Measurements from ENCODE around the gene FOXP4.

Gene FOXP4

GRCh38 chr6:41548098-41548840, 2.1 kb downstream of the FOXP4 start:
- DNase-seq: peak; percentile 61

- no peak for DNase-seq
Observed at GRCh38 chr6:41548841-41549642, 2.9 kb downstream of the FOXP4 start.

GRCh38 chr6:41549673-41550072, 3.5 kb downstream of the FOXP4 start:
- no peak for DNase-seq

GRCh38 chr6:41551086-41551700, 5.0 kb downstream of the FOXP4 start:
- DNase-seq: no peak

GRCh38 chr6:41551857-41552256, 5.7 kb downstream of the FOXP4 start:
- no peak for DNase-seq

- no peak for DNase-seq
Observed at GRCh38 chr6:41552723-41553122, 6.5 kb downstream of the FOXP4 start.

- no peak for DNase-seq
Observed at GRCh38 chr6:41553405-41553999, 7.3 kb downstream of the FOXP4 start.

- DNase-seq: no peak
Observed at GRCh38 chr6:41555326-41556300, 9.4 kb downstream of the FOXP4 start.

- no peak for DNase-seq
Observed at GRCh38 chr6:41557335-41557734, 11.2 kb downstream of the FOXP4 start.

- DNase-seq: no peak
Observed at GRCh38 chr6:41558033-41558807, 12.0 kb downstream of the FOXP4 start.

GRCh38 chr6:41559655-41560427, 13.7 kb downstream of the FOXP4 start:
- no peak for DNase-seq

- peak; percentile 81 for DNase-seq
Observed at GRCh38 chr6:41560431-41561192, 14.4 kb downstream of the FOXP4 start.

- DNase-seq: no peak
Observed at GRCh38 chr6:41561416-41561815, 15.2 kb downstream of the FOXP4 start.

- no peak for DNase-seq
Observed at GRCh38 chr6:41561931-41562911, 16.0 kb downstream of the FOXP4 start.

- no peak for DNase-seq
Observed at GRCh38 chr6:41563060-41563776, 17.0 kb downstream of the FOXP4 start.

- DNase-seq: no peak
Observed at GRCh38 chr6:41564448-41565142, 18.4 kb downstream of the FOXP4 start.

GRCh38 chr6:41565701-41566100, 19.5 kb downstream of the FOXP4 start:
- DNase-seq: no peak

Measured in activated naive CD4-positive, alpha-beta T cell treated with anti-CD3 and anti-CD28 coated beads, Interleukin-2, amount 50 U/mL, for 16 hours (primary cell).